Astrocyte (in vitro differentiated cells and primary cell): Measurements from ENCODE around the gene HMX1.

Experiments used
- EZH2 ChIP-seq: IDR thresholded peaks from 2 replicates; pipeline ENCODE4 v1.6.1; 2012; ENCODE audit warnings: mild to moderate bottlenecking, low read length, inconsistent platforms; ENCODE audit not compliant: insufficient read depth
- TF ChIP-seq, protein P1 (sequence below): IDR thresholded peaks from 2 replicates; pipeline ENCODE4 v1.5.1; 2011; ENCODE audit warnings: low read depth, mild to moderate bottlenecking, inconsistent platforms, low read length, moderate library complexity; ENCODE audit not compliant: insufficient read depth

DNA sequence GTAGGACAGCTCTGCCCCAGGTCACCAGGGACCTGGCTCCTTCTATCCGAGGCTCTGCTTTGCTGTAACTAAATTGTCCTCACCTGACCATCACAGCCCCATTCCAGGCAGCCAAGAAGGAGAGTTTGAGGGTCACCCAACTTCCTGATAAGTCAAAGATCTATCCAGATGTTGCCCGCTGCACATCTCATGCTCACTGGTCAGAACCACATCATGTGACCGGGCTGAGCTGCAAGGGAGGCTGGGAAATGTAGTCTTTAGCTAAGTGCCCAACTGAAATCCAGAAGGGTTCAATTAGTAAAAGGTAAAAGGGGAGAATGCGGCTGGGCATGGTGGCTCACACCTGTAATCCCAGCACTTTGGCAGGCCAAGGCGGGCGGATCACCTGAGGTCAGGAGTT, 18.4 kb downstream of the HMX1 start:
- TF ChIP-seq, protein P1, sequence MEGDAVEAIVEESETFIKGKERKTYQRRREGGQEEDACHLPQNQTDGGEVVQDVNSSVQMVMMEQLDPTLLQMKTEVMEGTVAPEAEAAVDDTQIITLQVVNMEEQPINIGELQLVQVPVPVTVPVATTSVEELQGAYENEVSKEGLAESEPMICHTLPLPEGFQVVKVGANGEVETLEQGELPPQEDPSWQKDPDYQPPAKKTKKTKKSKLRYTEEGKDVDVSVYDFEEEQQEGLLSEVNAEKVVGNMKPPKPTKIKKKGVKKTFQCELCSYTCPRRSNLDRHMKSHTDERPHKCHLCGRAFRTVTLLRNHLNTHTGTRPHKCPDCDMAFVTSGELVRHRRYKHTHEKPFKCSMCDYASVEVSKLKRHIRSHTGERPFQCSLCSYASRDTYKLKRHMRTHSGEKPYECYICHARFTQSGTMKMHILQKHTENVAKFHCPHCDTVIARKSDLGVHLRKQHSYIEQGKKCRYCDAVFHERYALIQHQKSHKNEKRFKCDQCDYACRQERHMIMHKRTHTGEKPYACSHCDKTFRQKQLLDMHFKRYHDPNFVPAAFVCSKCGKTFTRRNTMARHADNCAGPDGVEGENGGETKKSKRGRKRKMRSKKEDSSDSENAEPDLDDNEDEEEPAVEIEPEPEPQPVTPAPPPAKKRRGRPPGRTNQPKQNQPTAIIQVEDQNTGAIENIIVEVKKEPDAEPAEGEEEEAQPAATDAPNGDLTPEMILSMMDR = no peak
- no peak for TF ChIP-seq EZH2
